CD8-positive, alpha-beta memory T cell (primary cell): Measurements from ENCODE around the gene CADPS. TPM values are rescaled to one million over a fixed set of nuclear protein-coding genes. Genes with fewer than 3 reads are reported as not detected.

Experiments used
- CTCF ChIA-PET: fragments of 350-600 bp; sonication (Branson Sonifier 250); formaldehyde crosslinking; loops from one replicate; lab custom pipeline; 2021; ENCODE audit warnings: antibody characterized with exemption; lab: Charles Lee
- POLR2A ChIA-PET: fragments of 350-600 bp; sonication (Branson Sonifier 250); formaldehyde crosslinking; loops from one replicate; lab custom pipeline; 2021; ENCODE audit warnings: antibody characterized with exemption; lab: Charles Lee
- DNase-seq, 5 donors: peaks; one replicate each; pipeline versions ENCODE4 v3.0.0 to v3.0.0-alpha.2; 2020 to 2022; ENCODE audit warnings: mixed read lengths in 1 of 5
- H3K27ac ChIP-seq: one replicate; pipeline ENCODE4 v1.7.0; 2013; ENCODE audit warnings: low read depth, mild to moderate bottlenecking, low read length, moderate library complexity
- H3K27me3 ChIP-seq: 2 replicates; pipeline ENCODE4 v1.7.0; 2013; ENCODE audit warnings: low read length, mild to moderate bottlenecking; ENCODE audit not compliant: insufficient read depth, poor library complexity, severe bottlenecking
- H3K36me3 ChIP-seq: 2 replicates; pipeline ENCODE4 v1.7.0; 2013; ENCODE audit warnings: mild to moderate bottlenecking, low read length, moderate library complexity; ENCODE audit not compliant: insufficient read depth
- H3K4me1 ChIP-seq: 2 replicates; pipeline ENCODE4 v1.7.0; 2013; ENCODE audit warnings: mild to moderate bottlenecking, low read length, moderate library complexity; ENCODE audit not compliant: insufficient read depth
- H3K4me3 ChIP-seq: 2 replicates; pipeline ENCODE4 v1.7.0; 2013; ENCODE audit warnings: mild to moderate bottlenecking, low read length
- H3K9me3 ChIP-seq: 2 replicates; pipeline ENCODE4 v1.7.0; 2013; ENCODE audit warnings: mild to moderate bottlenecking, low read length
- H3K27ac Mint-ChIP-seq, 8 donors: one replicate each; pipeline ENCODE4 v1.8.0; 2020 to 2021; ENCODE audit warnings: mixed read lengths in 8 of 8, mild to moderate bottlenecking in 6 of 8, inconsistent platforms in 3 of 8, moderate library complexity in 3 of 8
- H3K27me3 Mint-ChIP-seq, 2 donors: one replicate each; pipeline ENCODE4 v1.8.0; 2020 to 2021; ENCODE audit warnings: mixed read lengths in 2 of 2, mild to moderate bottlenecking in 1 of 2, moderate library complexity in 1 of 2
- H3K36me3 Mint-ChIP-seq, 3 donors: one replicate each; pipeline ENCODE4 v1.8.0; 2020 to 2021; ENCODE audit warnings: mixed read lengths in 3 of 3, inconsistent platforms in 1 of 3, mild to moderate bottlenecking in 1 of 3
- H3K4me1 Mint-ChIP-seq, 3 donors: one replicate each; pipeline ENCODE4 v1.8.0; 2020 to 2021; ENCODE audit warnings: mixed read lengths in 3 of 3, inconsistent platforms in 1 of 3, mild to moderate bottlenecking in 1 of 3
- H3K4me3 Mint-ChIP-seq, 7 donors: one replicate each; pipeline ENCODE4 v1.8.0; 2020 to 2021; ENCODE audit warnings: mixed read lengths in 7 of 7, mild to moderate bottlenecking in 6 of 7, moderate library complexity in 4 of 7, inconsistent platforms in 2 of 7
- H3K9me3 Mint-ChIP-seq, 5 donors: one replicate each; pipeline ENCODE4 v1.8.0; 2020 to 2022; ENCODE audit warnings: mixed read lengths in 5 of 5, mild to moderate bottlenecking in 3 of 5, moderate library complexity in 2 of 5, inconsistent platforms in 1 of 5
- polyA plus RNA-seq: library from polyadenylated mRNA; unstranded; fragments of 300-500 nt; fragmentation: Illumina TruSeq; gene quantifications from one replicate; pipeline ENCODE4 v1.2.3, GENCODE V29; 2021
- total RNA-seq, 2 experiments: library from RNA; stranded (reverse); gene quantifications; one replicate each; pipeline ENCODE4 v1.2.3, GENCODE V29; 2021

Gene CADPS
- total and polyA plus RNA-seq, 3 experiments from 2014 or later: not detected

GRCh38 chr3:62832553-62832952 lies 42.7 kb downstream of the CADPS start:
- ChIA-PET CTCF (no interaction called here), POLR2A (no interaction called here)
- no peaks in the 10 kb centered on the region for H3K9me3 ChIP-seq
- H3K4me3 ChIP-seq: no peak overlapping the region
- no peak for DNase-seq
- Mint-ChIP-seq H3K9me3 (peaks cover 0 to 7% (median 0%) of the 10 kb centered on the region in 5 donors), H3K4me1 (peaks cover 0 to 4% (median 0%) of the 10 kb centered on the region in 3 donors), H3K4me3 (no peak overlapping the region), H3K27me3 (no peaks in the 10 kb centered on the region), H3K27ac (no peak overlapping the region), H3K36me3 (no peaks in the 10 kb centered on the region)
- no peaks in the 10 kb centered on the region for H3K27me3 ChIP-seq
- H3K4me1 ChIP-seq: no peaks in the 10 kb centered on the region
- no peaks in the 10 kb centered on the region for H3K36me3 ChIP-seq
- H3K27ac ChIP-seq: no peak overlapping the region

DNA sequence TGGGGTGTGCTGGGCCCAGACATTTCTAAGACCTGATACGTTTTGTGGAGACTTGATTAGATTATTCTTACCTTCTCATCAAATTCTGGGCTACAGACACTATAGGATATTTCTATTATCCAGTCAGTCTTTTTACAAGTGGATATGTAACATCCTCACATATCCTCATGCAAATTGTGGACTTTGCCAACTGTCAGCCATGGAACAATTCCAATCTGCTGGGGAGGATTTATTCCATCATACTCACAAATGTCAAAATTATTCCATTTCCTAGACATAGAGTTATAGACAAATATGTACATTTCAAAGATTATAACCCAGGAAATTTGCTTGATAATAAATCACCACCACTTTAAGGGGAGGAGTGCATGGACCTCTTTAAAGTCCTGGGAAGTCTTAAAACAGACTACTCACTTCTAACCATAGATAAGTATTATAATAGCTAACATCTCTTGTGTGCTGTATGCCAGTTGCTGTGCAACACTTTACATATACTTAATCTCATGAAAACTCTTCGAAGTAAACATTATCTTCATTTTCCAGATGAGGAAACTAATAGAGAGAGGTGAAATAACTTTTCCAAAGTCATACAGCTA lies 44.4 kb downstream of the CADPS start:
- ChIA-PET CTCF (no interaction called here), POLR2A (no interaction called here)
- no peak overlapping the region for H3K27ac Mint-ChIP-seq
- H3K4me1 Mint-ChIP-seq: peaks cover 0 to 4% (median 0%) of the 10 kb centered on the region in 3 donors
- H3K36me3 Mint-ChIP-seq: no peaks in the 10 kb centered on the region
- no peaks in the 10 kb centered on the region for H3K4me1 ChIP-seq
- no peaks in the 10 kb centered on the region for H3K36me3 ChIP-seq
- H3K4me3 Mint-ChIP-seq: no peak overlapping the region
- no peaks in the 10 kb centered on the region for H3K27me3 ChIP-seq
- no peak for DNase-seq
- H3K9me3 Mint-ChIP-seq: peaks cover 0 to 7% (median 0%) of the 10 kb centered on the region in 5 donors
- H3K9me3 ChIP-seq: no peaks in the 10 kb centered on the region
- no peaks in the 10 kb centered on the region for H3K27me3 Mint-ChIP-seq
- H3K27ac ChIP-seq: no peak overlapping the region
- no peak overlapping the region for H3K4me3 ChIP-seq

DNA sequence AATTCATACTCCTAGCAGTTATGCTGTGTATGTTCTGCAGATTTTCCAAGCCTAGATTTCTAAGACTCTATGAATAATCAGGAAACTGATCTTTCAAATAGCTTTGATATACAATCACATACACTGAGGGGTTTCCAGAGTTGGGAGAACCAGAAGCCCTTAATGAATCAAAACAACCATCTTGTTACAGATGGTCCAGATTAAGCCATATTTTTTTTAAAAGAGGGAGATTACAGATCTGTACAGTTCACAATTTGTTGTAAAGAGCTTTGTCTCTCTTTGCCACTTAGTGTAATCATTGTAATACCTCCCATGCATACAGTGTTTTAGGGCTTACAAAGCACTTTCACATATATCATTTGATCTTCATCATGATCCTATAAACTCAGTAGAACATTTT lies 47.7 kb downstream of the CADPS start:
- H3K27ac ChIP-seq: no peak overlapping the region
- no peak overlapping the region for H3K4me3 ChIP-seq
- H3K4me1 ChIP-seq: no peaks in the 10 kb centered on the region
- H3K9me3 Mint-ChIP-seq: peaks cover 0 to 7% (median 0%) of the 10 kb centered on the region in 5 donors
- H3K27me3 Mint-ChIP-seq: no peaks in the 10 kb centered on the region
- H3K36me3 ChIP-seq: no peaks in the 10 kb centered on the region
- POLR2A ChIA-PET: no interaction called here
- H3K27me3 ChIP-seq: no peaks in the 10 kb centered on the region
- no peak overlapping the region for H3K27ac Mint-ChIP-seq
- no peaks in the 10 kb centered on the region for H3K4me1 Mint-ChIP-seq
- H3K4me3 Mint-ChIP-seq: no peak overlapping the region
- no peak for DNase-seq
- CTCF ChIA-PET: no interaction called here
- H3K36me3 Mint-ChIP-seq: no peaks in the 10 kb centered on the region
- no peaks in the 10 kb centered on the region for H3K9me3 ChIP-seq

- Histone ChIP-seq H3K9me3 (no peaks in the 10 kb centered on the region), H3K27ac (no peak overlapping the region), H3K4me3 (no peak overlapping the region), H3K27me3 (no peaks in the 10 kb centered on the region), H3K4me1 (no peaks in the 10 kb centered on the region), H3K36me3 (no peaks in the 10 kb centered on the region)
- peaks cover 0 to 7% (median 1%) of the 10 kb centered on the region in 5 donors for H3K9me3 Mint-ChIP-seq
- H3K4me1 Mint-ChIP-seq: no peaks in the 10 kb centered on the region
- DNase-seq: no peak
- H3K27ac Mint-ChIP-seq: no peak overlapping the region
- H3K27me3 Mint-ChIP-seq: no peaks in the 10 kb centered on the region
- H3K36me3 Mint-ChIP-seq: no peaks in the 10 kb centered on the region
- CTCF ChIA-PET: no interaction called here
- H3K4me3 Mint-ChIP-seq: no peak overlapping the region
- POLR2A ChIA-PET: no interaction called here
Measured at GRCh38 chr3:62824965-62825592, 50.1 kb downstream of the CADPS start.

DNA sequence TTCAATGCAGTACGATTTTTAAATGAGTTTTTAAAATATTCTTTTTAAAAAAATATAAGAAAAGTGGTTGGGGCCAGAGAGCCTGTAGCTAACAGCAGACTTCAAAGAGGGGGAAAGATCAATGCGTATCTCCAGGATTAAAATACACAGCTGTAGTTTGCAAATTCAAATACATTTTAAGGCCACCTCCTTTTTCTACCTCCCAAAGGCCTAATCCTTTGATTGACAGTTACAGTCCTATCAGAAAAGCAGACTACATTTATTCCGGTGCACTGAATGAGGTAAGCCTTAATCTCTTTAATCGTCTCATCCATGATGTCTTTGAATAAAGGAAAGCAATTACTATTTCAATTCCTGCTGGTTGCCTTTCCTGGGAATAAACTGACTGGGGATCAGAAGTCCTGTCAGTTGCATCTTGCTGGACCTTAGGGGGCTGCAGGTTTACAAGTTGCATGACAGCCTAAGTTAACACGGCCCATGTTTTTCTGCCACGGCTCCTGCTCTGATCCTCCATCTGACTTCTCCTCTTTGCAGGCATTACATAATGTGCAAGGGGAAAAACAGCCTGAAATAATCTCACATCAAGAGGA lies 51.7 kb downstream of the CADPS start:
- DNase-seq: no peak
- Histone ChIP-seq H3K9me3 (no peaks in the 10 kb centered on the region), H3K4me3 (no peak overlapping the region), H3K27me3 (no peaks in the 10 kb centered on the region), H3K36me3 (no peaks in the 10 kb centered on the region), H3K27ac (no peak overlapping the region), H3K4me1 (no peaks in the 10 kb centered on the region)
- ChIA-PET POLR2A (no interaction called here), CTCF (no interaction called here)
- Mint-ChIP-seq H3K36me3 (no peaks in the 10 kb centered on the region), H3K27me3 (no peaks in the 10 kb centered on the region), H3K9me3 (peaks cover 0 to 7% (median 1%) of the 10 kb centered on the region in 5 donors), H3K4me1 (peaks cover 0 to 3% (median 0%) of the 10 kb centered on the region in 3 donors), H3K27ac (peak overlapping the region in 1 of 8 donors; percentile 50), H3K4me3 (no peak overlapping the region)

DNA sequence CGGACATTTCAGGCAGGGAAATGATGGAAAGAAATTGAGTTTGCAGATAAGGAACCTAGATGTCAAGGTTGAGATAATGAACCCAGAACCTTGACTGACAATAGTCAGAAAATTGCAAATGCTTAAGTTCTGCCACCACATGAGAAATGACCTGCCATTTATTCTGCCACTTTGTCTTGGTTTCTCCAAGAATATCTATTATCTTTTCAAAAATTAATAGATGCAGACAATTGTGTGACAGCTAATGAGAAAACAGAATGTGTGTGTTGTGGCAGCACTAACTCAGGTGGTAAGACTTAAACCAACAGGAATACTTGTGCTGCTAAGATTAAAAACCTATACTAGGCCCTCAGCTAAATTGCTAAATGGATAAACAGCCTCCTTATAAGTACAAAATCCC lies 52.3 kb downstream of the CADPS start:
- ChIA-PET CTCF (no interaction called here), POLR2A (no interaction called here)
- peaks cover 0 to 7% (median 1%) of the 10 kb centered on the region in 5 donors for H3K9me3 Mint-ChIP-seq
- no peaks in the 10 kb centered on the region for H3K27me3 Mint-ChIP-seq
- H3K4me1 Mint-ChIP-seq: peaks cover 3 to 9% (median 4%) of the 10 kb centered on the region in 3 donors
- Histone ChIP-seq H3K4me3 (no peak overlapping the region), H3K4me1 (no peaks in the 10 kb centered on the region), H3K27me3 (no peaks in the 10 kb centered on the region), H3K9me3 (no peaks in the 10 kb centered on the region), H3K27ac (no peak overlapping the region), H3K36me3 (no peaks in the 10 kb centered on the region)
- H3K27ac Mint-ChIP-seq: no peak overlapping the region
- H3K4me3 Mint-ChIP-seq: no peak overlapping the region
- no peaks in the 10 kb centered on the region for H3K36me3 Mint-ChIP-seq
- DNase-seq: no peak

GRCh38 chr3:62818347-62818746 lies 56.9 kb downstream of the CADPS start:
- peaks cover 0 to 5% (median 2%) of the 10 kb centered on the region in 5 donors for H3K9me3 Mint-ChIP-seq
- H3K36me3 Mint-ChIP-seq: no peaks in the 10 kb centered on the region
- no peak overlapping the region for H3K27ac Mint-ChIP-seq
- Histone ChIP-seq H3K27me3 (no peaks in the 10 kb centered on the region), H3K4me3 (no peak overlapping the region), H3K36me3 (no peaks in the 10 kb centered on the region), H3K9me3 (no peaks in the 10 kb centered on the region), H3K27ac (no peak overlapping the region), H3K4me1 (peaks cover 4% of the 10 kb centered on the region)
- H3K4me1 Mint-ChIP-seq: peaks cover 3 to 30% (median 9%) of the 10 kb centered on the region in 3 donors
- CTCF ChIA-PET: no interaction called here
- no peak overlapping the region for H3K4me3 Mint-ChIP-seq
- no peak for DNase-seq
- H3K27me3 Mint-ChIP-seq: no peaks in the 10 kb centered on the region
- POLR2A ChIA-PET: no interaction called here

DNA sequence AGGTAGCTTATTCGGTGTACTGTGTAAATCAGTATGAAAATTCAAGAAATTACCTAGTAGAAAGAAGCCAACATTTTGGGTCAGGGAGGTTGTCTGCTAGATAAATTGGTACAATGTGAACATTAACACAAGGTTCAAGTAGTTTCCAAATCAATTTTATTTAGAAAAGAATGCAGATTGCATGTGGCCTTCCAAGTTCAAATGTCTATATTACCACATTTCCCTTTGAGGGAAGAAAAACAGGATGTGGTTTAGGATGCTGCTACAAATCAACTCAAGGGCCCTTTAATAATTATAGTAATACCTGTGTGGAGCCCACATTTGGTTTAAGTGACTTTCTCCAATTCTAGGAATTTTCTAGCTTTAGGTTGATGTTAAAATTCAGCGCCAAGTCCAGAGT lies 57.5 kb downstream of the CADPS start:
- Mint-ChIP-seq H3K27ac (no peak overlapping the region), H3K36me3 (no peaks in the 10 kb centered on the region), H3K27me3 (no peaks in the 10 kb centered on the region), H3K4me3 (peak overlapping the region in 1 of 7 donors; percentile 33), H3K4me1 (peaks cover 3 to 30% (median 9%) of the 10 kb centered on the region in 3 donors), H3K9me3 (peaks cover 1 to 5% (median 2%) of the 10 kb centered on the region in 5 donors)
- Histone ChIP-seq H3K9me3 (no peaks in the 10 kb centered on the region), H3K27me3 (no peaks in the 10 kb centered on the region), H3K4me3 (no peak overlapping the region), H3K27ac (no peak overlapping the region), H3K4me1 (peaks cover 4% of the 10 kb centered on the region), H3K36me3 (no peaks in the 10 kb centered on the region)
- DNase-seq: no peak
- ChIA-PET POLR2A (no interaction called here), CTCF (no interaction called here)
